ENCODE data around the gene MOK.
"Not testable (repeated sequence)": the region's sequence is repeated elsewhere in the genome, so short reads cannot be mapped to it uniquely, and the experiment has no call there.

Gene MOK

GRCh38 chr14:102240481-102240880 is 64.5 kb downstream of the MOK start:
- not testable (repeated sequence) for FAIRE-seq

GRCh38 chr14:102239231-102239630 is 65.7 kb downstream of the MOK start:
- FAIRE-seq: no peak

GRCh38 chr14:102238766-102239165 is 66.2 kb downstream of the MOK start:
- FAIRE-seq: no peak

GRCh38 chr14:102238131-102238530 is 66.8 kb downstream of the MOK start:
- no peak for FAIRE-seq

GRCh38 chr14:102236026-102236425 is 68.9 kb downstream of the MOK start:
- FAIRE-seq: no peak

GRCh38 chr14:102235275-102235897 is 69.6 kb downstream of the MOK start:
- FAIRE-seq: no peak

- FAIRE-seq: no peak
Observed at GRCh38 chr14:102234331-102235264, 70.4 kb downstream of the MOK start.

GRCh38 chr14:102233081-102233480 is 71.9 kb downstream of the MOK start:
- no peak for FAIRE-seq

- no peak for FAIRE-seq
Observed at GRCh38 chr14:102232348-102232625, 72.7 kb downstream of the MOK start.

- FAIRE-seq: no peak
Observed at GRCh38 chr14:102231476-102232347, 73.3 kb downstream of the MOK start.

GRCh38 chr14:102230481-102231210 is 74.3 kb downstream of the MOK start:
- FAIRE-seq: no peak

GRCh38 chr14:102229739-102230092 is 75.2 kb downstream of the MOK start:
- no peak for FAIRE-seq

- FAIRE-seq: no peak
Observed at GRCh38 chr14:102229071-102229738, 75.8 kb downstream of the MOK start.

- no peak for FAIRE-seq
Observed at GRCh38 chr14:102227184-102227964, 77.6 kb downstream of the MOK start.

GRCh38 chr14:102226356-102227125 is 78.4 kb downstream of the MOK start:
- no peak for FAIRE-seq

- FAIRE-seq: no peak
Observed at GRCh38 chr14:102225936-102226335, 79.0 kb downstream of the MOK start.

GRCh38 chr14:102225386-102225785 is 79.6 kb downstream of the MOK start:
- no peak for FAIRE-seq

GRCh38 chr14:102223682-102224081 is 81.3 kb downstream of the MOK start:
- no peak for FAIRE-seq

- FAIRE-seq: no peak
Observed at GRCh38 chr14:102222751-102223150, 82.2 kb downstream of the MOK start.

- no peak for FAIRE-seq
Observed at GRCh38 chr14:102222009-102222575, 82.9 kb downstream of the MOK start.
